Endothelial cell of umbilical vein (primary cell): Measurements from ENCODE around the gene RSPH6A.

Source experiments
- GATA2 ChIP-seq: IDR thresholded peaks from 2 replicates; pipeline ENCODE4 v1.7.0; 2011; ENCODE audit warnings: low read depth, mild to moderate bottlenecking, moderate library complexity, mixed read lengths, low read length; ENCODE audit not compliant: insufficient read length, insufficient read depth
- POLR2A ChIP-seq: IDR thresholded peaks from 2 replicates; pipeline ENCODE4 v1.6.1; 2012; ENCODE audit warnings: low read depth, mild to moderate bottlenecking, control low read depth, low read length

GRCh38 chr19:45828945-45829344 lies 13.8 kb upstream of the RSPH6A start:
- TF ChIP-seq GATA2: no peak
- no peak for TF ChIP-seq POLR2A
